ENCODE measurements around the gene PIGQ.

The PIGQ gene

GRCh38 chr16:569445-570254, at the start of gene PIGQ:
TSS of gene PIGQ (plus strand) at chr16:569968. CDS start at chr16:574075, 4,107 bp downstream.
- DNase-seq (ENCODE audit: low read depth): no peak
- no peak for TF ChIP-seq CTCF (IDR thresholded peaks at IDR 0.05; ENCODE audit: low read depth, low read length, missing control alignments)
- H3K4me3 ChIP-seq (ENCODE audit: low read depth, low read length): peak within 1 kb of the TSS; percentile 84
- in situ Hi-C loops (cut with HindIII; ENCODE audit: low sequenced_read_pairs): no loop called here

GRCh38 chr16:520847-521246, 48.9 kb upstream of the PIGQ start:
- DNase-seq (ENCODE audit: low read depth): no peak
- TF ChIP-seq CTCF (IDR thresholded peaks at IDR 0.05; ENCODE audit: low read depth, low read length, missing control alignments): no peak
- in situ Hi-C loops (cut with HindIII; ENCODE audit: low sequenced_read_pairs): no loop called here
- H3K4me3 ChIP-seq (ENCODE audit: low read depth, low read length): no peak overlapping the region

GRCh38 chr16:521381-522210, 48.2 kb upstream of the PIGQ start:
- H3K4me3 ChIP-seq (ENCODE audit: low read depth, low read length): no peak overlapping the region
- no peak for DNase-seq (ENCODE audit: low read depth)
- TF ChIP-seq CTCF (IDR thresholded peaks at IDR 0.05; ENCODE audit: low read depth, low read length, missing control alignments): peak; percentile 20
- in situ Hi-C loops (cut with HindIII; ENCODE audit: low sequenced_read_pairs): no loop called here

GRCh38 chr16:522320-523096, 47.3 kb upstream of the PIGQ start:
- in situ Hi-C loops (cut with HindIII; ENCODE audit: low sequenced_read_pairs): no loop called here

GRCh38 chr16:523097-523741, 46.5 kb upstream of the PIGQ start:
- no peak for TF ChIP-seq CTCF (IDR thresholded peaks at IDR 0.05; ENCODE audit: low read depth, low read length, missing control alignments)
- in situ Hi-C loops (cut with HindIII; ENCODE audit: low sequenced_read_pairs): no loop called here

More at GRCh38 chr16:522320-523096, 47.3 kb upstream of the PIGQ start:
- H3K4me3 ChIP-seq (ENCODE audit: low read depth, low read length): no peak overlapping the region
- DNase-seq (ENCODE audit: low read depth): no peak
- TF ChIP-seq CTCF (IDR thresholded peaks at IDR 0.05; ENCODE audit: low read depth, low read length, missing control alignments): no peak

More at GRCh38 chr16:523097-523741, 46.5 kb upstream of the PIGQ start:
- no peak overlapping the region for H3K4me3 ChIP-seq (ENCODE audit: low read depth, low read length)
- no peak for DNase-seq (ENCODE audit: low read depth)

Measured in astrocyte of the cerebellum (primary cell).